Astrocyte (in vitro differentiated cells and primary cell): ENCODE results near the gene PCDHAC2. TPM values are rescaled to one million over a fixed set of nuclear protein-coding genes. Genes with fewer than 3 reads are reported as not detected.

Experiments used
- DNase-seq: peaks from one replicate; pipeline ENCODE4 v3.0.0-alpha.2; 2010; ENCODE audit warnings: low read depth
- FAIRE-seq: peaks from 2 replicates; lab custom pipeline; 2011; peaks lifted over from hg19 to GRCh38; lab: Jason Lieb, UNC
- H2AFZ ChIP-seq: 2 replicates; pipeline ENCODE4 v1.6.0; 2012; ENCODE audit warnings: low read depth, low read length, inconsistent platforms
- H3K27ac ChIP-seq: 2 replicates; pipeline ENCODE4 v1.5.1; 2011; ENCODE audit warnings: low read depth, low read length, inconsistent platforms
- H3K27me3 ChIP-seq: 2 replicates; pipeline ENCODE4 v1.6.0; 2011; ENCODE audit warnings: low read length, inconsistent platforms; ENCODE audit not compliant: insufficient read depth
- H3K36me3 ChIP-seq: 2 replicates; pipeline ENCODE4 v1.5.1; 2011; ENCODE audit warnings: low read length, inconsistent platforms; ENCODE audit not compliant: insufficient read depth
- H3K4me1 ChIP-seq: 2 replicates; pipeline ENCODE4 v1.5.1; 2011; ENCODE audit warnings: low read length, inconsistent platforms; ENCODE audit not compliant: insufficient read depth
- H3K4me2 ChIP-seq: 2 replicates; pipeline ENCODE4 v1.6.0; 2012; ENCODE audit warnings: low read length, inconsistent platforms
- H3K4me3 ChIP-seq: 2 replicates; pipeline ENCODE4 v1.5.1; 2011; ENCODE audit warnings: low read depth, mild to moderate bottlenecking, low read length, inconsistent platforms; ENCODE audit not compliant: insufficient read depth
- H3K79me2 ChIP-seq: 2 replicates; pipeline ENCODE4 v1.6.0; 2012; ENCODE audit warnings: mild to moderate bottlenecking, low read length, inconsistent platforms; ENCODE audit not compliant: insufficient read depth
- H3K9ac ChIP-seq: 2 replicates; pipeline ENCODE4 v1.6.0; 2012; ENCODE audit warnings: mild to moderate bottlenecking, low read length, inconsistent platforms
- H3K9me3 ChIP-seq: 2 replicates; pipeline ENCODE4 v1.5.1; 2012; ENCODE audit warnings: low read depth, mild to moderate bottlenecking, low read length, inconsistent platforms; ENCODE audit not compliant: insufficient read depth
- H4K20me1 ChIP-seq: 2 replicates; pipeline ENCODE4 v1.6.0; 2012; ENCODE audit warnings: low read length, inconsistent platforms; ENCODE audit not compliant: insufficient read depth
- H3K27ac Mint-ChIP-seq: one replicate; pipeline ENCODE4 v1.8.0; 2021; ENCODE audit warnings: mild to moderate bottlenecking, mixed read lengths; ENCODE audit not compliant: unreplicated experiment
- H3K27me3 Mint-ChIP-seq: one replicate; pipeline ENCODE4 v1.8.0; 2021; ENCODE audit warnings: low read depth, mixed read lengths; ENCODE audit not compliant: unreplicated experiment
- H3K36me3 Mint-ChIP-seq: one replicate; pipeline ENCODE4 v1.8.0; 2021; ENCODE audit warnings: low read depth, mixed read lengths; ENCODE audit not compliant: unreplicated experiment
- H3K4me1 Mint-ChIP-seq: one replicate; pipeline ENCODE4 v1.8.0; 2021; ENCODE audit warnings: low read depth, mixed read lengths; ENCODE audit not compliant: unreplicated experiment
- H3K4me3 Mint-ChIP-seq: one replicate; pipeline ENCODE4 v1.8.0; 2021; ENCODE audit warnings: mild to moderate bottlenecking, moderate library complexity, mixed read lengths; ENCODE audit not compliant: unreplicated experiment
- H3K9me3 Mint-ChIP-seq: one replicate; pipeline ENCODE4 v1.8.0; 2021; ENCODE audit warnings: mild to moderate bottlenecking, mixed read lengths; ENCODE audit not compliant: unreplicated experiment
- EZH2 ChIP-seq: IDR thresholded peaks from 2 replicates; pipeline ENCODE4 v1.6.1; 2012; ENCODE audit warnings: mild to moderate bottlenecking, low read length, inconsistent platforms; ENCODE audit not compliant: insufficient read depth
- total RNA-seq: library from RNA; stranded (reverse); gene quantifications from 2 replicates; pipeline ENCODE4 v1.2.1, GENCODE V29; 2021
- TF ChIP-seq, protein P1 (sequence below): IDR thresholded peaks from 2 replicates; pipeline ENCODE4 v1.5.1; 2011; ENCODE audit warnings: low read depth, mild to moderate bottlenecking, inconsistent platforms, low read length, moderate library complexity; ENCODE audit not compliant: insufficient read depth

The PCDHAC2 gene
- total RNA-seq, 1 donor from 2014 or later: 7.7 TPM

DNA sequence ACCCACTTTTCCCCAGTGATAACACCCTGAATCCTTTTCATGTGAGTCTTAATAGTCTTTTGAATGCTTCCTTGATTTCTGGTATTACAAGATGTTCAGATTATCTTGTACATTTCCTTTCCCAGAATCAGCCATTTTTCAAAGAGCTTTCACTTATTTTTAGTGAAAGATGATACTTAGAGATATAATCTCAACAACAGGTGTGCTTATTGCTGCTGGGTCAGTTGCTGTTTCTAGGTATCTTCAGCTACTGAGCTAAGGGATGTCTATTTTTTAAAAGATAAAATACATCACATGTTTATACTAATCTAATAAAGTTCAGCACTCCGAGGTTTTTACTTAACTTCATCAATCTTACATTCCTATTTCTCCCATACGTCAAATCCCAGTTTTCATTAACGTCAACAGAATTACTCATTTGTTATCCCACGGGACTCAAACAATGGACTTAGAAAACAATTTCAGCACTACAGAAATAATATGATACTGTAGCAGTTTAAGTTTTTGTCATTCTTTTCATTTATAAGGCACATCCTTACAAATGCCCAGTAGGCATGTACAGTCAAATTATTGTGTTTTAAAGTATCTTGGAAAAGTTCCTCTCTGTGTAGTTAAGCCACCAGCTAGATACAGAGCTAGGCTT is 31.2 kb upstream of the PCDHAC2 start:
- H3K9ac ChIP-seq: no peak overlapping the region
- Mint-ChIP-seq H3K27me3 (no peaks in the 10 kb centered on the region), H3K4me1 (no peaks in the 10 kb centered on the region), H3K4me3 (no peak overlapping the region), H3K36me3 (no peaks in the 10 kb centered on the region), H3K27ac (no peak overlapping the region), H3K9me3 (no peaks in the 10 kb centered on the region)
- DNase-seq (no peak), FAIRE-seq (no peak)
- no peaks in the 10 kb centered on the region for H3K79me2 ChIP-seq
- H3K9me3 ChIP-seq: no peaks in the 10 kb centered on the region
- H3K4me2 ChIP-seq: no peak overlapping the region
- H4K20me1 ChIP-seq: no peaks in the 10 kb centered on the region
- H3K27ac ChIP-seq: no peak overlapping the region
- no peaks in the 10 kb centered on the region for H3K4me1 ChIP-seq
- no peaks in the 10 kb centered on the region for H3K27me3 ChIP-seq
- no peak overlapping the region for H3K4me3 ChIP-seq
- no peaks in the 10 kb centered on the region for H3K36me3 ChIP-seq
- TF ChIP-seq, protein P1, sequence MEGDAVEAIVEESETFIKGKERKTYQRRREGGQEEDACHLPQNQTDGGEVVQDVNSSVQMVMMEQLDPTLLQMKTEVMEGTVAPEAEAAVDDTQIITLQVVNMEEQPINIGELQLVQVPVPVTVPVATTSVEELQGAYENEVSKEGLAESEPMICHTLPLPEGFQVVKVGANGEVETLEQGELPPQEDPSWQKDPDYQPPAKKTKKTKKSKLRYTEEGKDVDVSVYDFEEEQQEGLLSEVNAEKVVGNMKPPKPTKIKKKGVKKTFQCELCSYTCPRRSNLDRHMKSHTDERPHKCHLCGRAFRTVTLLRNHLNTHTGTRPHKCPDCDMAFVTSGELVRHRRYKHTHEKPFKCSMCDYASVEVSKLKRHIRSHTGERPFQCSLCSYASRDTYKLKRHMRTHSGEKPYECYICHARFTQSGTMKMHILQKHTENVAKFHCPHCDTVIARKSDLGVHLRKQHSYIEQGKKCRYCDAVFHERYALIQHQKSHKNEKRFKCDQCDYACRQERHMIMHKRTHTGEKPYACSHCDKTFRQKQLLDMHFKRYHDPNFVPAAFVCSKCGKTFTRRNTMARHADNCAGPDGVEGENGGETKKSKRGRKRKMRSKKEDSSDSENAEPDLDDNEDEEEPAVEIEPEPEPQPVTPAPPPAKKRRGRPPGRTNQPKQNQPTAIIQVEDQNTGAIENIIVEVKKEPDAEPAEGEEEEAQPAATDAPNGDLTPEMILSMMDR: no peak
- no peak for TF ChIP-seq EZH2
- H2AFZ ChIP-seq: no peak overlapping the region

DNA sequence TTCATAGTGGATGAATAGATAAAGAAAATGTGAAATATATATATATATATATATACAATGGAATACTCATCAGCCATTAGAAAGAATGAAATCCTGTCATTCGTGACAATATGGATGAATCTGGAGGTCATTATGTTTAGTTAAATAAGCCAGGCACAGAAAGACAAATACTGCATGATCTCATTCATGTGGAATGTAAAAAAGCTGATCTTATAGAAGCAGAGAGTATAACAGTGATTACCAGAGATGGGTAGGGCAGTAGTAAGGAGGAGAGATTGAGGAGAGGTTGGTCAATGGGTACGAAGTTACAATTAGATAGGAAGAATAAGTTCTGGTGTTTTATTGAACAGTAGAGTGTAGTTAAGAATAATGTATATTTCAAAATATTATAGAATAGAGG is 19.7 kb upstream of the PCDHAC2 start:
- no peak for DNase-seq
- no peak overlapping the region for H2AFZ ChIP-seq
- no peaks in the 10 kb centered on the region for H3K27me3 Mint-ChIP-seq
- H3K4me3 ChIP-seq: no peak overlapping the region
- H3K4me3 Mint-ChIP-seq: no peak overlapping the region
- no peaks in the 10 kb centered on the region for H4K20me1 ChIP-seq
- no peak overlapping the region for H3K27ac ChIP-seq
- H3K4me1 Mint-ChIP-seq: peaks cover 2% of the 10 kb centered on the region
- no peaks in the 10 kb centered on the region for H3K36me3 ChIP-seq
- H3K27ac Mint-ChIP-seq: no peak overlapping the region
- no peaks in the 10 kb centered on the region for H3K27me3 ChIP-seq
- no peak for FAIRE-seq
- TF ChIP-seq, protein P1: no peak
- no peak for TF ChIP-seq EZH2
- peaks cover 10% of the 10 kb centered on the region for H3K9me3 Mint-ChIP-seq
- no peak overlapping the region for H3K4me2 ChIP-seq
- no peak overlapping the region for H3K9ac ChIP-seq
- no peaks in the 10 kb centered on the region for H3K4me1 ChIP-seq
- H3K9me3 ChIP-seq: no peaks in the 10 kb centered on the region
- peaks cover 4% of the 10 kb centered on the region for H3K36me3 Mint-ChIP-seq
- no peaks in the 10 kb centered on the region for H3K79me2 ChIP-seq

DNA sequence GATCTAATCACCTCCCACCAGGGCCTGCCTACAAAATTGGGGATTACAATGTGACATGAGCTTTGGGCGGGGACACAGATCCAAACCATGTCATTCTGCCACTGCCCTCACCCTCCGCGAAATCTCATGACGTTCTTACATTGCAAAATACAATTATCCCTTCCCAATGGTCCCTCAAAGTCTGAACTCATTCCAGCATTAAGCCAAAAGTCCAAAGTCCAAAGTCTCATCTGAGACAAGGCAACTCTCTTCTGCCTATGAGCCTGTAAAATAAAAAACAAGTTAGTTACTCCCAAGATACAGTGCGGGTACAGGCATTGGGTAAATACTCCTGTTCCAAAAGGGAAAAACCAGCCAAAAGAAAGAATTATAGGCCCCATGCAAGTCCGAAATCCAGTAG is 14.6 kb upstream of the PCDHAC2 start:
- H3K27ac Mint-ChIP-seq: no peak overlapping the region

More for the DNA sequence above, 14.6 kb upstream of the PCDHAC2 start:
- peaks cover 2% of the 10 kb centered on the region for H3K9me3 Mint-ChIP-seq
- H3K4me1 Mint-ChIP-seq: peaks cover under 1% of the 10 kb centered on the region
- H3K27ac ChIP-seq: no peak overlapping the region
- no peaks in the 10 kb centered on the region for H3K79me2 ChIP-seq
- no peaks in the 10 kb centered on the region for H3K27me3 Mint-ChIP-seq
- no peak overlapping the region for H3K4me2 ChIP-seq
- peaks cover 10% of the 10 kb centered on the region for H3K36me3 Mint-ChIP-seq
- DNase-seq: no peak
- no peak for TF ChIP-seq EZH2
- TF ChIP-seq, protein P1: no peak
- no peak overlapping the region for H3K4me3 ChIP-seq
- H3K9me3 ChIP-seq: no peaks in the 10 kb centered on the region
- H3K36me3 ChIP-seq: no peaks in the 10 kb centered on the region
- H2AFZ ChIP-seq: no peak overlapping the region
- H3K9ac ChIP-seq: no peak overlapping the region
- no peaks in the 10 kb centered on the region for H3K4me1 ChIP-seq
- no peaks in the 10 kb centered on the region for H4K20me1 ChIP-seq
- no peaks in the 10 kb centered on the region for H3K27me3 ChIP-seq
- H3K4me3 Mint-ChIP-seq: no peak overlapping the region
- FAIRE-seq: no peak
